Osteocyte (in vitro differentiated cells): ENCODE results near the gene GCDH. TPM values are rescaled to one million over a fixed set of nuclear protein-coding genes. Genes with fewer than 3 reads are reported as not detected.
"Not testable (repeated sequence)": the region's sequence is repeated elsewhere in the genome, so short reads cannot be mapped to it uniquely, and the experiment has no call there.

ENCODE experiments used
- DNase-seq: peaks from one replicate; pipeline ENCODE4 v3.0.0; 2021; ENCODE audit warnings: mixed read lengths; ENCODE audit not compliant: unreplicated experiment; ENCODE audit errors: extremely low spot score
- H3K27ac Mint-ChIP-seq: one replicate; pipeline ENCODE4 v1.8.0; 2021; ENCODE audit warnings: mild to moderate bottlenecking, mixed read lengths; ENCODE audit not compliant: unreplicated experiment
- H3K27me3 Mint-ChIP-seq: one replicate; pipeline ENCODE4 v1.8.0; 2021; ENCODE audit warnings: mixed read lengths; ENCODE audit not compliant: unreplicated experiment
- H3K36me3 Mint-ChIP-seq: one replicate; pipeline ENCODE4 v1.8.0; 2021; ENCODE audit warnings: mixed read lengths; ENCODE audit not compliant: unreplicated experiment
- H3K4me1 Mint-ChIP-seq: one replicate; pipeline ENCODE4 v1.8.0; 2021; ENCODE audit warnings: mixed read lengths; ENCODE audit not compliant: unreplicated experiment
- H3K4me3 Mint-ChIP-seq: one replicate; pipeline ENCODE4 v1.8.0; 2021; ENCODE audit warnings: mild to moderate bottlenecking, moderate library complexity, mixed read lengths; ENCODE audit not compliant: unreplicated experiment
- H3K9me3 Mint-ChIP-seq: one replicate; pipeline ENCODE4 v1.8.0; 2021; ENCODE audit warnings: mixed read lengths; ENCODE audit not compliant: unreplicated experiment
- long read RNA-seq: library from polyadenylated mRNA; unstranded; transcript quantifications from one replicate; pipeline ENCODE4 v2.0.0, GENCODE V29; 2021
- total RNA-seq: library from RNA; stranded (reverse); gene quantifications from 2 replicates; pipeline ENCODE4 v1.2.1, GENCODE V29; 2021
- TF ChIP-seq, protein P1 (sequence below): fragments of 200-600 bp; sonication (generic); IDR thresholded peaks from 2 replicates; pipeline ENCODE4 v1.5.0; 2021; ENCODE audit warnings: antibody characterized with exemption, mild to moderate bottlenecking, moderate library complexity

GCDH gene
- 23.1 and 23.8 TPM in 2 replicates for total RNA-seq
- long read RNA-seq, transcript GCDH-201 (12 exons, 1,956 nt): major isoform, 114 of 134 reads
- long read RNA-seq, partial matches to known transcripts: 5 of 134 reads
- long read RNA-seq, other reads (novel, unspliced or antisense): 13 of 134 reads

GRCh38 chr19:12890787-12891552 lies at the start of gene GCDH:
GCDH (plus strand) TSS chr19:12891160; CDS start chr19:12891305, 145 bp downstream.
- TF ChIP-seq, protein P1, sequence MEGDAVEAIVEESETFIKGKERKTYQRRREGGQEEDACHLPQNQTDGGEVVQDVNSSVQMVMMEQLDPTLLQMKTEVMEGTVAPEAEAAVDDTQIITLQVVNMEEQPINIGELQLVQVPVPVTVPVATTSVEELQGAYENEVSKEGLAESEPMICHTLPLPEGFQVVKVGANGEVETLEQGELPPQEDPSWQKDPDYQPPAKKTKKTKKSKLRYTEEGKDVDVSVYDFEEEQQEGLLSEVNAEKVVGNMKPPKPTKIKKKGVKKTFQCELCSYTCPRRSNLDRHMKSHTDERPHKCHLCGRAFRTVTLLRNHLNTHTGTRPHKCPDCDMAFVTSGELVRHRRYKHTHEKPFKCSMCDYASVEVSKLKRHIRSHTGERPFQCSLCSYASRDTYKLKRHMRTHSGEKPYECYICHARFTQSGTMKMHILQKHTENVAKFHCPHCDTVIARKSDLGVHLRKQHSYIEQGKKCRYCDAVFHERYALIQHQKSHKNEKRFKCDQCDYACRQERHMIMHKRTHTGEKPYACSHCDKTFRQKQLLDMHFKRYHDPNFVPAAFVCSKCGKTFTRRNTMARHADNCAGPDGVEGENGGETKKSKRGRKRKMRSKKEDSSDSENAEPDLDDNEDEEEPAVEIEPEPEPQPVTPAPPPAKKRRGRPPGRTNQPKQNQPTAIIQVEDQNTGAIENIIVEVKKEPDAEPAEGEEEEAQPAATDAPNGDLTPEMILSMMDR: no peak
- peak within 1 kb of the TSS; percentile 87 for H3K27ac Mint-ChIP-seq
- no peaks in the 10 kb centered on the region for H3K9me3 Mint-ChIP-seq
- peaks cover 17% of the 10 kb centered on the region for H3K4me1 Mint-ChIP-seq
- peak within 1 kb of the TSS; percentile 99 for H3K4me3 Mint-ChIP-seq
- DNase-seq: peak; percentile 97
- H3K36me3 Mint-ChIP-seq: peaks cover 7% of the 10 kb centered on the region
- peaks cover 15% of the 10 kb centered on the region for H3K27me3 Mint-ChIP-seq

GRCh38 chr19:12842511-12842910 lies 48.4 kb upstream of the GCDH start:
- Mint-ChIP-seq H3K9me3 (no peaks in the 10 kb centered on the region), H3K27me3 (peaks cover 49% of the 10 kb centered on the region), H3K36me3 (no peaks in the 10 kb centered on the region), H3K27ac (no peak overlapping the region), H3K4me3 (no peak overlapping the region), H3K4me1 (peaks cover 19% of the 10 kb centered on the region)
- DNase-seq: no peak
- TF ChIP-seq, protein P1: no peak

- TF ChIP-seq, protein P1: no peak
- Mint-ChIP-seq H3K4me1 (peaks cover 22% of the 10 kb centered on the region), H3K27me3 (peaks cover 43% of the 10 kb centered on the region), H3K36me3 (no peaks in the 10 kb centered on the region), H3K27ac (no peak overlapping the region), H3K4me3 (no peak overlapping the region), H3K9me3 (no peaks in the 10 kb centered on the region)
- no peak for DNase-seq
Measured at GRCh38 chr19:12843328-12843727, 47.6 kb upstream of the GCDH start.

DNA sequence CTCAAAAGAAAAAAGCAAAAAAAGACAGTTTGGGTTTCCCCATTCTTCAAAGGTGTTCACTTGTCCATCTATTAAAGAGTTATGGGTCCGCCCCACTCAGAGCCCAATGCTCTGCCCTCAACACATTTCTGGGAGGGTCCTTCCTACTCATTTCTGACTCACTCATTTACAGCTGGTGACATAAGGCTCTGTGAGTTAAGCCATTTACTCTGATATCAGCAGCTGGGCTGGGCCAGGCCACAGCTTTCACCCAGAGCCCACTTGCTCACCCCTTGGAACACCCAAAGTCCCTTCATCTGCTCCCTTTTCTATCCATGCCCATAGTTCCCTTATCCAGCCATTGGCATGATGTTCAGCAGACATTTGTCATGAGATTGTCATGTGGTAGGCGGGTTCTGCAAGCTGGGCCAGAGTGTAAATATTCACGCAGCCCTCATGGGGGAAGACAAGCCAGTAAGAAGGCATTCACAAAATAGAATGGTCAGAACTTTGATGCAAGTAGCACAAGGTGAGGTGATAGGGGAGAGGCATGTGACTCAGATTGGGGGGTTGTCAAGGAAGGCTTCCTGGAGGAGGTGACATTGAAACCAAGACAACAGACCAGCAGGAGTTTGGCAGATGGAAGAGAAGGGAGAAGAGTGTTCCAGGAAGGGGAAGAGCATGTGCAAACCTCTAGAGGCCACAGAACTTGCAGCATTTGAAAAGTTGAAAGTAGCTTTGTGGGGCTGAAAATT lies 46.8 kb upstream of the GCDH start:
- H3K4me3 Mint-ChIP-seq: no peak overlapping the region
- H3K36me3 Mint-ChIP-seq: no peaks in the 10 kb centered on the region
- DNase-seq: no peak
- no peaks in the 10 kb centered on the region for H3K9me3 Mint-ChIP-seq
- no peak overlapping the region for H3K27ac Mint-ChIP-seq
- TF ChIP-seq, protein P1: no peak
- peaks cover 18% of the 10 kb centered on the region for H3K4me1 Mint-ChIP-seq
- H3K27me3 Mint-ChIP-seq: peaks cover 39% of the 10 kb centered on the region

GRCh38 chr19:12846613-12847012 lies 44.3 kb upstream of the GCDH start:
- not testable (repeated sequence) for H3K4me3 Mint-ChIP-seq, DNase-seq, H3K9me3 Mint-ChIP-seq, H3K36me3 Mint-ChIP-seq, H3K27ac Mint-ChIP-seq, H3K4me1 Mint-ChIP-seq
- H3K27me3 Mint-ChIP-seq: peaks cover 18% of the 10 kb centered on the region
